ENCODE data around the gene SCYL2.

SCYL2 gene

GRCh38 chr12:100247765-100248164 lies 19.2 kb upstream of the SCYL2 start:
- no peak overlapping the region for H3K4me3 ChIP-seq (ENCODE audit: low read depth, low read length)
- TF ChIP-seq CTCF (IDR thresholded peaks at IDR 0.05; ENCODE audit: borderline replicate concordance, insufficient read depth, low read depth, low read length), result no peak

DNA sequence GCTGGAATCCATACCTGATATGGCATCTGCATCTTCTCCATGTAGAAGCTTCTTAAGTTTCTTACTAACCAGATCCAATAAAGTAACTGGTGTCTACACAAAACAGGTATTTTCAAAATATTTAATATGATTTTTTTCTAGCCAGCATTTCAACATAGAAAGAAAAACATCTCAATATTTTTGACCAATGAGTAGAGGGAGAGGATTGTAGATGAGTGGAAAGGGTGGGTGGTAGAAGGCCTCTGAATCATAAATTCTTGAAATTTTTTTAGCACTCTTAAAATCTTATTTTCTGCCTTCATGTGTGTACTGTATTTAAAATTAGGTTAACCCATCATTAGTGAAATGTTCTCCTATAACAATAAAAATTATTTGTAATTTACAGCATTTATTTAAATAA lies 18.1 kb upstream of the SCYL2 start:
- TF ChIP-seq CTCF (IDR thresholded peaks at IDR 0.05; ENCODE audit: borderline replicate concordance, insufficient read depth, low read depth, low read length), result no peak
- H3K4me3 ChIP-seq (ENCODE audit: low read depth, low read length), result no peak overlapping the region

DNA sequence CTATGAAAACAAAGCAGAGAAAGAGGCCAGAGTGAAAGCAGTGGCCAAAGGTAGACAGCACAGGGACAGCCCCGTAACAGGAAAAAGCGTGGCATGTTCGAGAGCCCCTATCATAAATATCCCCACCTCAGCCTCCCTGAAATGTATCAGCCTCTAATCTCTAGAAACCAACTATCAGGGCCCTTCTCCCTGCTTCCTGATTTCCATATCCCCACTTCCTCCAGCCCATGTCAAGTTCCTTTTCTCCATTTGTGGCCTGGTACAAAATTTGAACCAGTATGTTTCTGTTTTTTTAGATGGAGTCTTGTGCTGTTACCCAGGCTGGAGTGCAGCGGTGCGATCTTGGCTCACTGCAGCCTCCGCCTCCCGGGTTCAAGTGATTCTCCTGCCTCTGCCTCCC lies 17.0 kb upstream of the SCYL2 start:
- no peak overlapping the region for H3K4me3 ChIP-seq (ENCODE audit: low read depth, low read length)
- TF ChIP-seq CTCF (IDR thresholded peaks at IDR 0.05; ENCODE audit: borderline replicate concordance, insufficient read depth, low read depth, low read length), result no peak

GRCh38 chr12:100251917-100252316 lies 15.1 kb upstream of the SCYL2 start:
- H3K4me3 ChIP-seq (ENCODE audit: low read depth, low read length), result no peak overlapping the region
- no peak for TF ChIP-seq CTCF (IDR thresholded peaks at IDR 0.05; ENCODE audit: borderline replicate concordance, insufficient read depth, low read depth, low read length)

DNA sequence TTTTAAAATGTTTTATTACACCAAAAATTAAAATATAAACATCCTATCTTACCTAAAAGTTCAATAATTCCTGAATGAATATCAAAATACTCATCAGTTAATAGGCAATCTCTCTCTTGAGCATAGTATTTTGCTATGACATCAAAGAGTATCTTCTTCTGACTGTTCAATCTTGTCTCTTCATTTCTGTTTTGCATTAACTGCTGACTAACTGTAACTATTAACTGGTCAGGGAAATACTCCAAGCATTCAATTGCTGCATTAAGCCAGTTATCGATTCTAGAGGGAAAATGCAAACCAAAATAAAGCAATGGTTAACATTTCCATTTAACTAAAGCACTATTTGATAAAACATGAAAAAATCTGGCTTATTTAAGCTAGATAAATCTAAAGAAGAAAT lies 13.5 kb upstream of the SCYL2 start:
- TF ChIP-seq CTCF (IDR thresholded peaks at IDR 0.05; ENCODE audit: borderline replicate concordance, insufficient read depth, low read depth, low read length), result no peak
- H3K4me3 ChIP-seq (ENCODE audit: low read depth, low read length), result no peak overlapping the region

GRCh38 chr12:100254876-100255275 lies 12.1 kb upstream of the SCYL2 start:
- TF ChIP-seq CTCF (IDR thresholded peaks at IDR 0.05; ENCODE audit: borderline replicate concordance, insufficient read depth, low read depth, low read length), result no peak
- H3K4me3 ChIP-seq (ENCODE audit: low read depth, low read length), result no peak overlapping the region

GRCh38 chr12:100258127-100258526 lies 8.8 kb upstream of the SCYL2 start:
- no peak overlapping the region for H3K4me3 ChIP-seq (ENCODE audit: low read depth, low read length)
- TF ChIP-seq CTCF (IDR thresholded peaks at IDR 0.05; ENCODE audit: borderline replicate concordance, insufficient read depth, low read depth, low read length), result no peak
